AG20443 (cell line): Measurements from ENCODE around the gene METTL16.
"Not testable (repeated sequence)": the region's sequence is repeated elsewhere in the genome, so short reads cannot be mapped to it uniquely, and the experiment has no call there.

Experiments
- DNase-seq: peaks from one replicate; pipeline ENCODE4 v3.0.0; 2012; ENCODE audit warnings: low spot score, mixed read lengths

Gene METTL16

GRCh38 chr17:2511462-2512369 lies at the start of gene METTL16:
Gene METTL16 (minus strand): TSS chr17:2511888. CDS start chr17:2502331, 9,557 bp downstream.
- peak; percentile 97 for DNase-seq

GRCh38 chr17:2560658-2561057 lies 49.0 kb upstream of the METTL16 start:
- DNase-seq = no peak

- no peak for DNase-seq
Measured at GRCh38 chr17:2551928-2552327, 40.2 kb upstream of the METTL16 start.

GRCh38 chr17:2551493-2551892 lies 39.8 kb upstream of the METTL16 start:
- DNase-seq = no peak

- DNase-seq = no peak
Measured at GRCh38 chr17:2549392-2550211, 37.9 kb upstream of the METTL16 start.

GRCh38 chr17:2548026-2548425 lies 36.3 kb upstream of the METTL16 start:
- not testable (repeated sequence) for DNase-seq

- peak; percentile 50 for DNase-seq
Measured at GRCh38 chr17:2547176-2547575, 35.5 kb upstream of the METTL16 start.

- DNase-seq = no peak
Measured at GRCh38 chr17:2545393-2545792, 33.7 kb upstream of the METTL16 start.

GRCh38 chr17:2542456-2542855 lies 30.8 kb upstream of the METTL16 start:
- no peak for DNase-seq

- DNase-seq = no peak
Measured at GRCh38 chr17:2542056-2542455, 30.4 kb upstream of the METTL16 start.

GRCh38 chr17:2537579-2537978 lies 25.9 kb upstream of the METTL16 start:
- DNase-seq = not testable (repeated sequence)

GRCh38 chr17:2532146-2532720 lies 20.5 kb upstream of the METTL16 start:
- DNase-seq = no peak

- DNase-seq = not testable (repeated sequence)
Measured at GRCh38 chr17:2531243-2531954, 19.7 kb upstream of the METTL16 start.

GRCh38 chr17:2521775-2522410 lies 10.2 kb upstream of the METTL16 start:
- DNase-seq = not testable (repeated sequence)

GRCh38 chr17:2521257-2521656 lies 9.6 kb upstream of the METTL16 start:
- DNase-seq = no peak

GRCh38 chr17:2517539-2517938 lies 5.9 kb upstream of the METTL16 start:
- no peak for DNase-seq

- no peak for DNase-seq
Measured at GRCh38 chr17:2511138-2511461, 588 bp downstream of the METTL16 start.

- DNase-seq = no peak
Measured at GRCh38 chr17:2510559-2510958, 1.1 kb downstream of the METTL16 start.

GRCh38 chr17:2508035-2508434 lies 3.7 kb downstream of the METTL16 start:
- DNase-seq = no peak

GRCh38 chr17:2507015-2507414 lies 4.7 kb downstream of the METTL16 start:
- not testable (repeated sequence) for DNase-seq

GRCh38 chr17:2503627-2504026 lies 8.1 kb downstream of the METTL16 start:
- DNase-seq = no peak
